Subcutaneous abdominal adipose tissue (tissue), 5 donors: ENCODE data around the gene KCNG2.
"Not testable (repeated sequence)": the region's sequence is repeated elsewhere in the genome, so short reads cannot be mapped to it uniquely, and the experiment has no call there.

ENCODE experiments used
- H3K27ac ChIP-seq: one replicate; pipeline ENCODE4 v1.7.0; 2013; ENCODE audit warnings: low read depth, mild to moderate bottlenecking, inconsistent platforms, low read length, moderate library complexity
- H3K27me3 ChIP-seq, 5 donors: one replicate each; pipeline ENCODE4 v1.7.0; 2013; ENCODE audit warnings: low read length in 5 of 5, inconsistent platforms in 1 of 5; ENCODE audit not compliant: control insufficient read depth in 5 of 5, insufficient read depth in 4 of 5
- H3K36me3 ChIP-seq, 5 donors: one replicate each; pipeline ENCODE4 v1.7.0; 2013; ENCODE audit warnings: low read length in 5 of 5; ENCODE audit not compliant: control insufficient read depth in 5 of 5, insufficient read depth in 5 of 5
- H3K4me1 ChIP-seq, 5 donors: one replicate each; pipeline ENCODE4 v1.7.0; 2013; ENCODE audit warnings: low read length in 5 of 5, mild to moderate bottlenecking in 3 of 5, moderate library complexity in 1 of 5; ENCODE audit not compliant: control insufficient read depth in 5 of 5, insufficient read depth in 5 of 5
- H3K4me3 ChIP-seq, 5 donors: one replicate each; pipeline ENCODE4 v1.7.0; 2013; ENCODE audit warnings: low read length in 5 of 5, low read depth in 1 of 5
- H3K9ac ChIP-seq, 5 donors: one replicate each; pipeline ENCODE4 v1.7.0; 2013; ENCODE audit warnings: low read length in 5 of 5, mild to moderate bottlenecking in 4 of 5, moderate library complexity in 3 of 5
- H3K9me3 ChIP-seq, 5 donors: one replicate each; pipeline ENCODE4 v1.7.0; 2013; ENCODE audit warnings: low read length in 5 of 5; ENCODE audit not compliant: control insufficient read depth in 5 of 5
- donor health status: healthy.
- donor health status: healthy.
- donor health status: healthy.
- donor health status: healthy.
- donor health status: healthy.

Gene KCNG2

DNA sequence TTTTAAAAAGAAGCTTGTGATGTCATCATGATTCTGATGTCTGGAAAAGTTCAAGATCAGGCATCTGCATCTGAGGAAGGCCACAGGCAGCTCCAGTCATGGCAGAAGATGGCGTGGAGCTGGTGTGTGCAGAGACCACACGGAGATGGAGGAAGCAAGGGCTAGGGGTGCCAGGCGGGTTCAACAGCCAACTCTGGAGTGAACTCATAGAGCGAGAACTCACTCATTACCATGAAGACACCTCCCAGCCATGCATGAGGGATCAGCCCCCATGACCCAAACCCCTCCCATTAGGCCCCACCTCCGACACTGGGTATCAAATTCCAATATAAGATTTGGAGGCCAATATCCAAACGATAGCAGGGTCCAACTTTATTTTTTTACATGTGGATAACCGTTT, 61.6 kb downstream of the KCNG2 start:
- no peak overlapping the region for H3K4me3 ChIP-seq
- H3K36me3 ChIP-seq = no peaks in the 10 kb centered on the region
- H3K27ac ChIP-seq = no peak overlapping the region
- peaks cover 0 to 21% (median 11%) of the 10 kb centered on the region in 5 donors for H3K4me1 ChIP-seq
- peaks cover 0 to 9% (median 5%) of the 10 kb centered on the region in 5 donors for H3K27me3 ChIP-seq
- H3K9me3 ChIP-seq = peaks cover 0 to 13% (median 2%) of the 10 kb centered on the region in 5 donors
- no peak overlapping the region for H3K9ac ChIP-seq

DNA sequence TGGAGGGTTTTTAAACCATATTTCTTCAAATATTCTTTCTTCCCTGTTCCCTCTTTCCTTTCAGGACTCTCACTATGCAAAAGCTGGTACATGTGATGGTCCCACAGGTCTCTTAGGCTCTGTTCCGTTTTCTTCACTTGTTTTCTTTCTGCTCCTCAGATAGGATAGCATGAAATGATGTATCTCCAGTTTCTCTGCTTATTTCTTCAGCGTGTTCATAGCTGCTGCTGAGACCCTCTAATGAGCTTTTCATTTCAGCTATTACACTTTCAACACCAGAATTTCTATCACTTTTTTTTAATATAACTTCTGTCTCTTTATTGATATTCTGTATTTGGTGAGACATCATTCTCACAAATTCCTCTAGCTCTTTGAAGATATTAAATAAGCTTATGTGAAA, 63.9 kb downstream of the KCNG2 start:
- Histone ChIP-seq H3K4me3 (no peak overlapping the region), H3K9ac (no peak overlapping the region), H3K36me3 (no peaks in the 10 kb centered on the region), H3K9me3 (peaks cover 0 to 13% (median 2%) of the 10 kb centered on the region in 5 donors), H3K4me1 (peaks cover 0 to 10% (median 6%) of the 10 kb centered on the region in 5 donors), H3K27ac (no peak overlapping the region), H3K27me3 (peaks cover 0 to 10% (median 0%) of the 10 kb centered on the region in 5 donors)

GRCh38 chr18:79862562-79862961, 64.8 kb downstream of the KCNG2 start:
- no peak overlapping the region for H3K27ac ChIP-seq
- H3K4me1 ChIP-seq = peaks cover 0 to 2% (median 0%) of the 10 kb centered on the region in 5 donors
- no peak overlapping the region for H3K4me3 ChIP-seq
- H3K27me3 ChIP-seq = peaks cover 0 to 10% (median 0%) of the 10 kb centered on the region in 5 donors
- H3K36me3 ChIP-seq = no peaks in the 10 kb centered on the region
- H3K9ac ChIP-seq = no peak overlapping the region
- peaks cover 0 to 13% (median 2%) of the 10 kb centered on the region in 5 donors for H3K9me3 ChIP-seq

DNA sequence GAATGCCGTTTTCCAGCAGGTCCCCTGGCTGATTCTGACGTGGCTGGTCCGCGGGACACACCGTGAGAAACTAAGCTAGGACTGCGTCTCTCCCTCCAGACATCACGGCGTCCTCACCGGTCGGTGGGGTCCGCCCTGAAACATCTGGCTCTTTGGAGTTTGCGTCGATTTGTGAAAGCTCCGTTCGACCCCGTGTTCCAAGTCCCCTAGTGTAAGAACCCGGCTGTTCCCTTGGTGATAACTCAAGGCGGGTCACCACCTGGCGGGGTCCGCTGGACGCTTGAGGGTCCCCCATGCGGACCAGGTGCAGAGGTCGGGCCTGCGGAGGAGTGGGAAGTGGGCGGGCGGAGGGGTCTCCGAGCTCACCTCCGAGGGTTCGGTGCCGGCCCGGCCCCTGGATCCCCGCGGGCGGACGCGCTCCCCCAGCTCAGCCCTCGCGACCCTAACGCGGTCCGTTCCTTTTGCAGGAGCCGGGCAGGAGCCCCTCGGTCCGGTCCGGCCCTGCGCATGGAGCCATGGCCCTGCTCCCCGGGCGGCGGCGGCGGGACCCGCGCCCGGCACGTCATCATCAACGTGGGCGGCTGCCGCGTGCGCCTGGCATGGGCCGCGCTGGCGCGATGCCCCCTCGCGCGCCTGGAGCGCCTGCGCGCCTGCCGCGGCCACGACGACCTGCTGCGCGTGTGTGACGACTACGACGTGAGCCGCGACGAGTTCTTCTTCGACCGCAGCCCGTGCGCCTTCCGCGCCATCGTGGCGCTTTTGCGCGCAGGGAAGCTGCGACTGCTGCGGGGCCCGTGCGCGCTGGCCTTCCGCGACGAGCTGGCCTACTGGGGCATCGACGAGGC, 65.6 kb downstream of the KCNG2 start:
- Histone ChIP-seq H3K27me3 (peaks cover 0 to 10% (median 0%) of the 10 kb centered on the region in 5 donors), H3K9ac (no peak overlapping the region), H3K4me1 (no peaks in the 10 kb centered on the region), H3K27ac (no peak overlapping the region), H3K9me3 (peaks cover 0 to 13% (median 2%) of the 10 kb centered on the region in 5 donors), H3K36me3 (no peaks in the 10 kb centered on the region), H3K4me3 (no peak overlapping the region)

DNA sequence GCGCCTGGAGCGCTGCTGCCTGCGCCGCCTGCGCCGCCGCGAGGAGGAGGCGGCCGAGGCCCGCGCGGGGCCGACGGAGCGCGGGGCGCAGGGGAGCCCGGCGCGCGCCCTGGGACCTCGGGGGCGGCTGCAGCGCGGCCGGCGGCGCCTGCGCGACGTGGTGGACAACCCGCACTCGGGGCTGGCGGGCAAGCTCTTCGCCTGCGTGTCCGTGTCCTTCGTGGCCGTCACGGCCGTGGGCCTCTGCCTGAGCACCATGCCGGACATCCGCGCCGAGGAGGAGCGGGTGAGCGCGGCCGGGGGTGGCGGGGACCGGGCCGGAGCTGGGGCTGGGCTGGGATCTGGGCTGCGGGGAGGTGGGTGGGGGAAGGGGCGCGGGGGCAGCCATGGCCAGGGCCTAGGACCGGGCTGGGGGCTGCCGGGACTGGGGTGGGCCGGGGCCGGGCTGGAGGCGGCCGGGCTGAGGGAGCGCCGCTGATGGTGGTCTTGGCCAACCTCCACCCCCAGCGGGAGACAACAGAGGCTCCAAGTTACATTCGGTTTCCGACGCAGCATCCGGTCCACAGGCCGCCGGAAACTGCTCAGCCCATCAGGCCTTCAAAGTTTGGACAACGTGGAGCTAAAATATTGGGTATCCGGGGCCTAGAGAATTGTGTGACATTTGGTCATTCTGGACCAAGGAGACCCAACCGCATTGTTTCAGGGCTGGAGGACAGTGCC, 66.4 kb downstream of the KCNG2 start:
- Histone ChIP-seq H3K4me1 (no peaks in the 10 kb centered on the region), H3K4me3 (no peak overlapping the region), H3K27me3 (peaks cover 0 to 10% (median 0%) of the 10 kb centered on the region in 5 donors), H3K9ac (no peak overlapping the region), H3K9me3 (peaks cover 0 to 13% (median 2%) of the 10 kb centered on the region in 5 donors), H3K27ac (no peak overlapping the region), H3K36me3 (no peaks in the 10 kb centered on the region)

DNA sequence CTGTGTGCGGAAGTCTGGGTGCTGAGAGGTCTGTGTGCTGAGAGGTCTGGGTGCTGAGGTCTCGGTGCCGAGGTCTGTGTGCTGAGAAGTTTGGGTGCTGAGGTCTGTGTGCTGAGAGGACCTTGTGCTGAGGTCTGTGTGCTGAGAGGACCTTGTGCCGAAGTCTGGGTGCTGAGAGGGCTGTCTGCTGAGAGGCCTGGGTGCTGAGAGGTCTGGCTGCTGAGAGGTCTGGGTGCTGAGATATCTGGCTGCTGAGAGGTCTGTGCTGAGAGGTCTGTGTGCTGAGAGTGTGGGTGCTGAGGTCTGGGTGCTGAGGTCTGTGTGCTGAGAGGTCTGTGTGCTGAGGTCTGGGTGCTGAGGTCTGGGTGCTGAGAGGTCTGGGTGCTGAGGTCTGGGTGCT, 67.2 kb downstream of the KCNG2 start:
- H3K27ac ChIP-seq, H3K27me3 ChIP-seq, H3K4me1 ChIP-seq, H3K4me3 ChIP-seq, H3K36me3 ChIP-seq, H3K9ac ChIP-seq: not testable (repeated sequence)
- H3K9me3 ChIP-seq = peaks cover 0 to 13% (median 2%) of the 10 kb centered on the region in 5 donors

GRCh38 chr18:79865951-79866350, 68.2 kb downstream of the KCNG2 start:
- H3K36me3 ChIP-seq, H3K4me3 ChIP-seq, H3K4me1 ChIP-seq, H3K9ac ChIP-seq, H3K27ac ChIP-seq: not testable (repeated sequence)
- H3K27me3 ChIP-seq = peaks cover 0 to 11% (median 6%) of the 10 kb centered on the region in 5 donors
- H3K9me3 ChIP-seq = peaks cover 0 to 13% (median 2%) of the 10 kb centered on the region in 5 donors

- Histone ChIP-seq H3K9me3 (peaks cover 0 to 10% (median 0%) of the 10 kb centered on the region in 5 donors), H3K27me3 (peaks cover 0 to 12% (median 9%) of the 10 kb centered on the region in 5 donors), H3K36me3 (no peaks in the 10 kb centered on the region), H3K27ac (no peak overlapping the region), H3K4me1 (no peaks in the 10 kb centered on the region), H3K4me3 (no peak overlapping the region), H3K9ac (no peak overlapping the region)
Observed at GRCh38 chr18:79866889-79867574, 69.3 kb downstream of the KCNG2 start.

GRCh38 chr18:79867666-79868065, 69.9 kb downstream of the KCNG2 start:
- Histone ChIP-seq H3K36me3 (no peaks in the 10 kb centered on the region), H3K4me3 (no peak overlapping the region), H3K9ac (no peak overlapping the region), H3K27ac (no peak overlapping the region), H3K9me3 (peaks cover 0 to 6% (median 0%) of the 10 kb centered on the region in 5 donors), H3K27me3 (peaks cover 0 to 12% (median 9%) of the 10 kb centered on the region in 5 donors), H3K4me1 (no peaks in the 10 kb centered on the region)
